ENCODE data around the gene CFAP92.
"Not testable (repeated sequence)": the region's sequence is repeated elsewhere in the genome, so short reads cannot be mapped to it uniquely, and the experiment has no call there.

The CFAP92 gene

DNA sequence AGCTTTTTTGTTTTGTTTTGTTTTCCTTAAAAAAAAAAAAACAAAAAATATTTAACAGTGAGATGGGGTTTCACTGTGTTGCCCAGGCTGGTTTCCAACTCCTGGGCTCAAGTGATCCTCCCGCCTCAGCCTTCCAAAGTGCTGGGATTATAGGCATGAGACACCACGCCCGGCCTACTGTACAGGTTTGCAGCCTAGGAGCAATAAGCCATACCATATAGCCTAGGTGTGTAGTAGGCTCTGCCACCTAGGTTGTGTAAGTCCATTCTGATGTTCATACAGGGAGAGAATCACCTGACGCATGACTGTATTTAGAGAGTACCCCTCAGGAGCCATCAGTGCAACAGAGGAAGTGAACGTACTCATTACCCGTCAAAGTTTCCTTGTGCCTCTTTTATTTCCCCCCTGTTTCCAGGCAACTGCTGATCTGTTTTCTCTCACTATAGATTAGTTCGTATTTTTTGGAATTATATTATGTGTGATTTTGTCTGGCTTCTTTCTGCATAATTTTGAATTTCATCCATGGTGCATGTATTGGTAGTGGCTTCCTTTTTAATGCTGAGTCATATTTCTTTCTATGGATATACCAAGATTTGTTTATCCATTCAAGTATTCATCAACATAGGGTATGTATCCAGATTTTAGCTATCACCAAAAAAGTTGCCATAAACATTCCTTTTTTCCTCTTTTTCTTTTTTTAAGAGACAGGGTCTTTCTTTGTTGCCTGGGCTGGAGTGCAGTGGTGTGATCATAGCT lies 104.6 kb downstream of the CFAP92 start:
- DNase-seq = no peak

DNA sequence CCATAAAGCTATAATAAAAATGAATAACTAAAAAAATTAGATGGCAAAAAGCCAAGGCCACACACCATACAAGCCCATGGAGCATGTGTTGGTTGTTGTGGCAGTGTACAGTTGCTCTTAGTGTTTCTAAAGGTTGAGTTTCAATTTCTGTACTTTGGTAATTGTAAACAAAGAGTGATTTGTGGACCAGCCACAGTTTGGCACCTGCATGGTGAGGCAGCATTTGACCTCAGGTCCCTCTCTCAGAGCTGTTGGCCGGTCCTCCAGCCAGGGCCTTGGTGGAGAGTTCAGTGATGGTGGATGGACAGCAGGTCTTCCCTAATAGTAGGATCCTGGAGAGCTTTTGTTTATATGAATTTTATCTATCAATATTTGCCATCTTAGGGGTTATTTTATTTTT lies 108.9 kb downstream of the CFAP92 start:
- DNase-seq = no peak

GRCh38 chr3:128882719-128883118 lies 111.2 kb downstream of the CFAP92 start:
- no peak for DNase-seq

GRCh38 chr3:128881576-128881975 lies 112.3 kb downstream of the CFAP92 start:
- DNase-seq = no peak

GRCh38 chr3:128880455-128880854 lies 113.4 kb downstream of the CFAP92 start:
- DNase-seq = not testable (repeated sequence)

GRCh38 chr3:128879991-128880390 lies 113.9 kb downstream of the CFAP92 start:
- DNase-seq = no peak

DNA sequence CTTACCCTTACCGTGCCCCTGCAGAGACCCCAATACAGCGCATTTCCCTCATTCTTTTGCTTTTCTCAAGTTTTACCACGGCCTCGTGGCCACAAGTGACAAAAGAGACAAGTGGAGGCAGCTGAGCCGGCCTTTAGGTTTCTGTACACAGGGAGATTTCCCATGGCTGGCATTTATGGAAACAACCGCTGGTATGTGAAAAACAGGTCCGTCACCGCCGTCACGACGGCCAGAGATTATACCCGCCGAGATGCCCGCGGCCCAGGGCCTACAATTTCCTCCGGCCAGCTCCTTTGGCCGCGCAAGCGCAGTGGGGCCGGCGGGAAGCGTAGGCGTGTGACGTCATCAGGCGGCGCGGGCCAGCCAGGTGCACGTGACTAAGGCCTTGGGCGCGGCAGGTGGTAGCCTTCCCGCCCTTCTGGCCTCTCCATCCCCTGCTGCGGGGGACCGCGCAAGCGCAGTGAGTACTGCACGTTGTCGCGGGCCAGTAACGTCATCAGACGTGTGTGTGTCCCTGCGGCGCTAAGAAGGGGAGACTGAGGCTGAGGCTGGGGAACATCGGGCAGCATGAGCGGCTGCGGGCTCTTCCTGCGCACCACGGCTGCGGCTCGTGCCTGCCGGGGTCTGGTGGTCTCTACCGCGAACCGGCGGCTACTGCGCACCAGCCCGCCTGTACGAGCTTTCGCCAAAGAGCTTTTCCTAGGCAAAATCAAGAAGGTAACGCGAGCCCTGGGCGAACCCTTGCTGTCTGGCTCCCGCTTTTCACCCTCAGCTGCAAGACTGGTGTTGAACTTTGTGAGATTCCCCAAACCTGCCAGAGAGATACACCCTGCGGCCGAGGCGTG lies 114.5 kb downstream of the CFAP92 start, which contains the start of gene ACAD9:
Gene ACAD9 (plus strand): TSS at position 496 of the 845 bp plus-strand sequence. CDS start 72 bp downstream, at position 568.
- DNase-seq = peak; percentile 98

- DNase-seq = no peak
Measured at GRCh38 chr3:128878556-128879124, 115.2 kb downstream of the CFAP92 start.

GRCh38 chr3:128878011-128878457 lies 115.8 kb downstream of the CFAP92 start:
- no peak for DNase-seq

GRCh38 chr3:128875556-128876120 lies 118.2 kb downstream of the CFAP92 start:
- no peak for DNase-seq

GRCh38 chr3:128874481-128875180 lies 119.2 kb downstream of the CFAP92 start:
- DNase-seq = no peak

- no peak for DNase-seq
Measured at GRCh38 chr3:128873244-128874022, 120.4 kb downstream of the CFAP92 start.

DNA sequence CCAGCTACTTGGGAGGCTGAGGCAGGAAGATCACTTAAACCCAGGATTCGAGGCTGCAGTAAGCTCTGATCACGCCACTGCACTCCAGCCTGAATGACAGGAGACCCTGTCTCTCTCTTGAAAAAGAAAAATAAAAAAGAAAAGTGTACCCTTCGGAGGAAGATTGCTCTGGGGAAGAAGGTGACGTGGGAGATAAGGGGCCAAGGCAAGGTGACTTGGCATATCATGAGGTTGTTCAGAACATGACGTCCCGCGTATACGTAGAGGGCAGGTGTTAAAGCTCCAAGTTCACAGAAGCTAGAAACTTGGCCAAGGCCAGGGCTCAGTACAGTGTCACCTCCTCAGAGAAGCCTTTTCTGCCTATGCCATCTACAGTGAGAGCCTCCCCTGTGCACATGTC lies 121.1 kb downstream of the CFAP92 start:
- DNase-seq = no peak

GRCh38 chr3:128872282-128872681 lies 121.6 kb downstream of the CFAP92 start:
- no peak for DNase-seq

DNA sequence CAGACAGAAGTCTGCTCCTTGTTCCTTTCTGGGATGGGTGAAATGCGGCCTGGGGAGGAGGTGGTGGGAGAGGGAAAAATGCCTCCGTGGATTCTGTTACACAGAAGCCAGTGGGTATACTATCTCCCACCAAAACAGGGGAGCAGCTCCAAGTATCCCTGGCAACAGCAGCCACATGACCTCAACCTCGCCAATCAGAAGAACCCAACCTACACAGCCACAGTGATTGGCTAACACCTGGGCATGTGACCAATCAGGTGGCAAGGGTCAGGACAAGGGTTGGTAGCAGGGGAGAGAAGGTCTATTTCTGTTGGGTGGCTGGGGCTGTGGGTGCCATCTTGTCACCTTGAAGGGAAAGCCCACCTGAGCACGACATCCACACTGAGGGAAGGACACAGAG lies 123.5 kb downstream of the CFAP92 start:
- DNase-seq = no peak

GRCh38 chr3:128867200-128868125 lies 126.4 kb downstream of the CFAP92 start:
- no peak for DNase-seq

- not testable (repeated sequence) for DNase-seq
Measured at GRCh38 chr3:128864849-128865804, 128.7 kb downstream of the CFAP92 start.

GRCh38 chr3:128864351-128864811 lies 129.5 kb downstream of the CFAP92 start:
- no peak for DNase-seq

- DNase-seq = no peak
Measured at GRCh38 chr3:128863560-128863959, 130.3 kb downstream of the CFAP92 start.

Data from left hindlimb (tissue), 1 donor.